ENCODE data around the gene FRS3. TPM values are rescaled to one million over a fixed set of nuclear protein-coding genes. Genes with fewer than 3 reads are reported as not detected.
A peak's percentile ranks its signal among the peaks of the same experiment; 100 is the strongest.

Gene FRS3
- total and polyA plus RNA-seq, 2 donors: 1.7 to 5.0 TPM

GRCh38 chr6:41734666-41735426 is 44.9 kb downstream of the FRS3 start:
- no peaks in the 10 kb centered on the region for H3K36me3 ChIP-seq (ENCODE audit: control insufficient read depth in 2 of 2, insufficient read depth in 2 of 2, low read length in 1 of 2)
- peak overlapping the region; percentile 51 to 84 for H3K27ac ChIP-seq (ENCODE audit: low read depth in 1 of 2, low read length in 1 of 2)
- peak overlapping the region; percentile 55 to 82 for H3K4me3 ChIP-seq (ENCODE audit: low read length in 2 of 2)
- H3K9me3 ChIP-seq (ENCODE audit: control insufficient read depth in 2 of 2, insufficient read depth in 1 of 2, low read length in 1 of 2): peaks cover 0 to 5% of the 10 kb centered on the region in 2 donors
- under 1% methylated on average over 76 of the region's 76 CpGs for WGBS
- DNase-seq (ENCODE audit: low read depth in 6 of 9, low spot score in 9 of 9): peak in 4 of 9 donors; percentile 32 to 65 (median 50)
- peaks cover 7 to 32% of the 10 kb centered on the region in 2 donors for H3K4me1 ChIP-seq (ENCODE audit: control insufficient read depth in 2 of 2, insufficient read depth in 2 of 2, low read length in 2 of 2)
- H3K27me3 ChIP-seq (ENCODE audit: control insufficient read depth in 2 of 2, insufficient read depth in 1 of 2, low read length in 1 of 2): peaks cover 0 to 25% of the 10 kb centered on the region in 2 donors

- Histone ChIP-seq H3K36me3 (ENCODE audit: control insufficient read depth in 2 of 2, insufficient read depth in 2 of 2, low read length in 1 of 2) (no peaks in the 10 kb centered on the region), H3K27me3 (ENCODE audit: control insufficient read depth in 2 of 2, insufficient read depth in 1 of 2, low read length in 1 of 2) (peaks cover 0 to 25% of the 10 kb centered on the region in 2 donors), H3K9me3 (ENCODE audit: control insufficient read depth in 2 of 2, insufficient read depth in 1 of 2, low read length in 1 of 2) (peaks cover 0 to 5% of the 10 kb centered on the region in 2 donors), H3K4me3 (ENCODE audit: low read length in 2 of 2) (peak overlapping the region; percentile 55 to 82), H3K27ac (ENCODE audit: low read depth in 1 of 2, low read length in 1 of 2) (peak overlapping the region; percentile 70 to 84), H3K4me1 (ENCODE audit: control insufficient read depth in 2 of 2, insufficient read depth in 2 of 2, low read length in 2 of 2) (peaks cover 7 to 34% of the 10 kb centered on the region in 2 donors)
- DNase-seq (ENCODE audit: low read depth in 6 of 9, low spot score in 9 of 9): peak in 7 of 9 donors; percentile 37 to 79 (median 61)
- 7% methylated on average over 73 of the region's 73 CpGs for WGBS
Measured at GRCh38 chr6:41733707-41734665, 45.7 kb downstream of the FRS3 start.

DNA sequence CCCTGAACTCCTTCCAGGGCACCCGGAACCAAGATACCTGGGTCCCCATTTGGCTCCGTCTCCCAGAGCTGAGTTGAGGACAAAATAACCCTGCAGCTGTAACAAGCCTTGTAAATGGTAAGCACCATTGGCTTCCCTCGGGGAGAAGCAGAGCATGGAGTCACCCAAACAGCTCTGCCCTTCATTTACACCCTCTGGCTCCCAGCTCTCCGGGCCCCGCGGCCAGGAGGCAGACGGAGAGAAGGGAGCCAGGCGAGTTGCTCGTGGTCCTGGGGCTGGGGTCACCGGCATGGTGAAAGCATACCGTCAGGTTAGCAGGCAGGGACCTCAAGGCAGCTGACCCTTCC is 46.4 kb downstream of the FRS3 start:
- Histone ChIP-seq H3K27me3 (ENCODE audit: control insufficient read depth in 2 of 2, insufficient read depth in 1 of 2, low read length in 1 of 2) (peaks cover 0 to 25% of the 10 kb centered on the region in 2 donors), H3K36me3 (ENCODE audit: control insufficient read depth in 2 of 2, insufficient read depth in 2 of 2, low read length in 1 of 2) (no peaks in the 10 kb centered on the region), H3K4me1 (ENCODE audit: control insufficient read depth in 2 of 2, insufficient read depth in 2 of 2, low read length in 2 of 2) (peaks cover 7 to 41% of the 10 kb centered on the region in 2 donors), H3K4me3 (ENCODE audit: low read length in 2 of 2) (peak overlapping the region in 1 of 2 donors; percentile 27), H3K27ac (ENCODE audit: low read depth in 1 of 2, low read length in 1 of 2) (peak overlapping the region; percentile 43 to 51), H3K9me3 (ENCODE audit: control insufficient read depth in 2 of 2, insufficient read depth in 1 of 2, low read length in 1 of 2) (peaks cover 0 to 5% of the 10 kb centered on the region in 2 donors)
- 82% methylated on average over 11 of the region's 11 CpGs for WGBS
- no peak for DNase-seq (ENCODE audit: low read depth in 6 of 9, low spot score in 9 of 9)

DNA sequence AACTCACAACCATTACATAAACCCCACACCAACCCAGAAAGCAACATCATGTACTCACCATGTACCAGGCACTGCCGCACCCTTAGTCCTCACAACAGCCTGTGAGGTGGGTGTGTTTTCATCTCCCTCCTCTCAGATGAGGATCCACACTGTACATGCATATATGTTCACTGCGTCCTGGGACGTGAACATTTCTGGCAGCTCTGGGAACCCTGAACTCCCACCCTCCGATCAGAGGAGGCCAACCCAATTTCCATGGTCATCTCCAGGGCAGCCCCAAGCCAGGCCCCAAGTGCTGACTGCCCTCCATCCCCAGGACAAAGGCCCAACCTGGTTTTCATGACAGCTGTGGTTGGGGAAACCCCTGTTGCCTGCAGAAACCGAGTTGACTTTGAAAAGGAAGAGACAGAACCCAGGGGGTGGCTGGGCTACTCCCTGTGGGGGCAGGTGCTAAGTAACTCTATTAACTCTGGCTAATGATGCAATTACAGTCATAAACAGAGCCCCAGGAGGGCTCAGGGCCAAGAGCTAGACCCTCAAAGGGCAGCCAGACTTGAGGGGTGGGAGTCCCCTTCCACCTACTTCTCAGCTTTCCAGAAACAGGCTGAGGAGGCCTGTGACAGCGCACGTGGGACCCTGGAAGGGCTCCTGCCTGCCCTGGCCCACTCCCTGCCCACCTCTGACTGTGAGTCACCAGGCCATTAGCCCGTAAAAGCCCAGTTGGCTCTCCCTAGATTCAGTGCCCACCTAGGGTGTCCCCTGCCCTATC is 46.9 kb downstream of the FRS3 start:
- peak overlapping the region; percentile 51 to 66 for H3K27ac ChIP-seq (ENCODE audit: low read depth in 1 of 2, low read length in 1 of 2)
- H3K27me3 ChIP-seq (ENCODE audit: control insufficient read depth in 2 of 2, insufficient read depth in 1 of 2, low read length in 1 of 2): peaks cover 0 to 25% of the 10 kb centered on the region in 2 donors
- peaks cover 7 to 44% of the 10 kb centered on the region in 2 donors for H3K4me1 ChIP-seq (ENCODE audit: control insufficient read depth in 2 of 2, insufficient read depth in 2 of 2, low read length in 2 of 2)
- no peaks in the 10 kb centered on the region for H3K36me3 ChIP-seq (ENCODE audit: control insufficient read depth in 2 of 2, insufficient read depth in 2 of 2, low read length in 1 of 2)
- WGBS: 77% methylated on average over 8 of the region's 8 CpGs
- no peak overlapping the region for H3K4me3 ChIP-seq (ENCODE audit: low read length in 2 of 2)
- peaks cover 0 to 5% of the 10 kb centered on the region in 2 donors for H3K9me3 ChIP-seq (ENCODE audit: control insufficient read depth in 2 of 2, insufficient read depth in 1 of 2, low read length in 1 of 2)
- DNase-seq (ENCODE audit: low read depth in 6 of 9, low spot score in 9 of 9): peak in 2 of 9 donors; percentile 21 to 53

DNA sequence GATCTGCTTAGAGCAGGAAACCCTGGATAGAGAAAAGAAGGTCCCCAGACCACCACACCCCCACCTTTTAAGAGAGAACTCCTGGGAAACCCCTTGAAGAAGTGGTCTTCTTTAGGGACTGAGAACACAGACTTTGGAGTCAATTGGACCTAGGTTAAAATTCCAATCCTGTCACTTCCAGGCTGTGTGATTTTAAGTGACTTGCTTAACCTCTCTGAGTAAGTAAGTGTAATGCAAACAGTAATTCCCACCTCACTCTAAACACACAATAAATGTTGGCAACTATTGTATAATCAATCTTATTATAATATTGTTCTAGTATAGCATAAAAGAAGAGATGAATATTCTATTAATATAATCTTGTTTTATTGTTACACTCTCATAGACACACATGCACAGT is 47.6 kb downstream of the FRS3 start:
- Histone ChIP-seq H3K36me3 (ENCODE audit: control insufficient read depth in 2 of 2, insufficient read depth in 2 of 2, low read length in 1 of 2) (no peaks in the 10 kb centered on the region), H3K27ac (ENCODE audit: low read depth in 1 of 2, low read length in 1 of 2) (no peak overlapping the region), H3K9me3 (ENCODE audit: control insufficient read depth in 2 of 2, insufficient read depth in 1 of 2, low read length in 1 of 2) (peaks cover 0 to 5% of the 10 kb centered on the region in 2 donors), H3K4me3 (ENCODE audit: low read length in 2 of 2) (no peak overlapping the region), H3K27me3 (ENCODE audit: control insufficient read depth in 2 of 2, insufficient read depth in 1 of 2, low read length in 1 of 2) (peaks cover 0 to 25% of the 10 kb centered on the region in 2 donors), H3K4me1 (ENCODE audit: control insufficient read depth in 2 of 2, insufficient read depth in 2 of 2, low read length in 2 of 2) (peaks cover 7 to 44% of the 10 kb centered on the region in 2 donors)
- no peak for DNase-seq (ENCODE audit: low read depth in 6 of 9, low spot score in 9 of 9)

GRCh38 chr6:41731561-41732086 is 48.1 kb downstream of the FRS3 start:
- Histone ChIP-seq H3K27ac (ENCODE audit: low read depth in 1 of 2, low read length in 1 of 2) (no peak overlapping the region), H3K36me3 (ENCODE audit: control insufficient read depth in 2 of 2, insufficient read depth in 2 of 2, low read length in 1 of 2) (no peaks in the 10 kb centered on the region), H3K4me3 (ENCODE audit: low read length in 2 of 2) (no peak overlapping the region), H3K4me1 (ENCODE audit: control insufficient read depth in 2 of 2, insufficient read depth in 2 of 2, low read length in 2 of 2) (peaks cover 7 to 44% of the 10 kb centered on the region in 2 donors), H3K9me3 (ENCODE audit: control insufficient read depth in 2 of 2, insufficient read depth in 1 of 2, low read length in 1 of 2) (peaks cover 0 to 5% of the 10 kb centered on the region in 2 donors), H3K27me3 (ENCODE audit: control insufficient read depth in 2 of 2, insufficient read depth in 1 of 2, low read length in 1 of 2) (peaks cover 0 to 25% of the 10 kb centered on the region in 2 donors)
- WGBS: 94% methylated on average over 7 of the region's 7 CpGs
- DNase-seq (ENCODE audit: low read depth in 6 of 9, low spot score in 9 of 9): no peak

DNA sequence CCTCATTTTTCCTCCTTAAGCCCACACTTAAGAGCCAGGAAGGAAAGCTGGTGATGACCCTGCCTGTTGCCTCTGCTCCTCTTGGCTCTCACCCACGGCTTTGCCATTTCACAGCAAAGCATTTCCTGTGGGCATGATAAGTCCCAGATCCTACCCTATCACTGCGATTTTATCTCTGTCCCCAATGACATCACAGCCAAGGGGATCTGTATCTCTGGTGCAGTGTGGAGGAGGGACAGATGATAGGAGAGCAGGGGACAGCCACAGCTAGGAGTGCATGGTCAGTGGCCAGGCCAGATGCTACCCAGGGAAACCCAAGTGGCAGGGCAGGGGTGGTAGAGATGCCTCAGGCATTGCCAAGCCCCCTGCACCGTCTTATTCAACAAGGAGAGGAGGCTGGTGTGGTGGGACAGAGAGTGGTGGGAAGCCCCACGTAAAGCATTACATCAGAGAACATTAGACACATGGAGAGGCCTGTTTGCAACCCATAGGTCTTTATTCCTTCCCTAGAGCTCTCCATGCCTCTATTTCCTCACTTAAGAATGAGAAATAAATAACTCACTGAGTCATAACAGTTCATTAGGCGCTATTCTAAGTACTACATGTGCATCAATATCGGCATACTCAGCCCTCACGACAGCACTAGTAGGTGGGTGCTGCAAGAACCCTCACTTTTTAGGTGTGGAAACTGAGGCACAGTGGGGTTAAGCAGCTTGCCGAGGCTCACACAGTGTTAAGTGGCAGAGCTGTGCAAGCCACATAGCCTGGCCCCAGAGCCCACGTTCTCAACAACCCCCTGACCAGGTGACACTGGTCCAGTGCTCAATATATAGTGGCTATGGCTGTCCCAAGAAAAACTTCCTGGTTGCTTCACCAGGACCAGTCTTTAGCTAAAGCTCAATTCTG is 48.9 kb downstream of the FRS3 start:
- Histone ChIP-seq H3K4me1 (ENCODE audit: control insufficient read depth in 2 of 2, insufficient read depth in 2 of 2, low read length in 2 of 2) (peaks cover 6 to 41% of the 10 kb centered on the region in 2 donors), H3K9me3 (ENCODE audit: control insufficient read depth in 2 of 2, insufficient read depth in 1 of 2, low read length in 1 of 2) (peaks cover 0 to 5% of the 10 kb centered on the region in 2 donors), H3K27me3 (ENCODE audit: control insufficient read depth in 2 of 2, insufficient read depth in 1 of 2, low read length in 1 of 2) (peaks cover 0 to 25% of the 10 kb centered on the region in 2 donors), H3K4me3 (ENCODE audit: low read length in 2 of 2) (no peak overlapping the region), H3K36me3 (ENCODE audit: control insufficient read depth in 2 of 2, insufficient read depth in 2 of 2, low read length in 1 of 2) (no peaks in the 10 kb centered on the region), H3K27ac (ENCODE audit: low read depth in 1 of 2, low read length in 1 of 2) (no peak overlapping the region)
- 82% methylated on average over 9 of the region's 9 CpGs for WGBS
- no peak for DNase-seq (ENCODE audit: low read depth in 6 of 9, low spot score in 9 of 9)

GRCh38 chr6:41729624-41730023 is 50.1 kb downstream of the FRS3 start:
- WGBS: 91% methylated on average over 7 of the region's 7 CpGs

More at GRCh38 chr6:41729624-41730023, 50.1 kb downstream of the FRS3 start:
- peaks cover 0 to 5% of the 10 kb centered on the region in 2 donors for H3K9me3 ChIP-seq (ENCODE audit: control insufficient read depth in 2 of 2, insufficient read depth in 1 of 2, low read length in 1 of 2)
- H3K27ac ChIP-seq (ENCODE audit: low read depth in 1 of 2, low read length in 1 of 2): no peak overlapping the region
- no peak overlapping the region for H3K4me3 ChIP-seq (ENCODE audit: low read length in 2 of 2)
- no peaks in the 10 kb centered on the region for H3K36me3 ChIP-seq (ENCODE audit: control insufficient read depth in 2 of 2, insufficient read depth in 2 of 2, low read length in 1 of 2)
- peaks cover 0 to 37% of the 10 kb centered on the region in 2 donors for H3K4me1 ChIP-seq (ENCODE audit: control insufficient read depth in 2 of 2, insufficient read depth in 2 of 2, low read length in 2 of 2)
- H3K27me3 ChIP-seq (ENCODE audit: control insufficient read depth in 2 of 2, insufficient read depth in 1 of 2, low read length in 1 of 2): peaks cover 0 to 19% of the 10 kb centered on the region in 2 donors
- DNase-seq (ENCODE audit: low read depth in 6 of 9, low spot score in 9 of 9): no peak
